HG02623 (cell line): Measurements from ENCODE around the gene RGMB.
"Not testable (repeated sequence)": the region's sequence is repeated elsewhere in the genome, so short reads cannot be mapped to it uniquely, and the experiment has no call there.

ENCODE experiments used
- ATAC-seq: cut with Tn5 transposase; IDR thresholded peaks from one replicate; pipeline ENCODE4 v1.9.1; 2021; ENCODE audit warnings: moderate library complexity; ENCODE audit not compliant: unreplicated experiment

Gene RGMB

DNA sequence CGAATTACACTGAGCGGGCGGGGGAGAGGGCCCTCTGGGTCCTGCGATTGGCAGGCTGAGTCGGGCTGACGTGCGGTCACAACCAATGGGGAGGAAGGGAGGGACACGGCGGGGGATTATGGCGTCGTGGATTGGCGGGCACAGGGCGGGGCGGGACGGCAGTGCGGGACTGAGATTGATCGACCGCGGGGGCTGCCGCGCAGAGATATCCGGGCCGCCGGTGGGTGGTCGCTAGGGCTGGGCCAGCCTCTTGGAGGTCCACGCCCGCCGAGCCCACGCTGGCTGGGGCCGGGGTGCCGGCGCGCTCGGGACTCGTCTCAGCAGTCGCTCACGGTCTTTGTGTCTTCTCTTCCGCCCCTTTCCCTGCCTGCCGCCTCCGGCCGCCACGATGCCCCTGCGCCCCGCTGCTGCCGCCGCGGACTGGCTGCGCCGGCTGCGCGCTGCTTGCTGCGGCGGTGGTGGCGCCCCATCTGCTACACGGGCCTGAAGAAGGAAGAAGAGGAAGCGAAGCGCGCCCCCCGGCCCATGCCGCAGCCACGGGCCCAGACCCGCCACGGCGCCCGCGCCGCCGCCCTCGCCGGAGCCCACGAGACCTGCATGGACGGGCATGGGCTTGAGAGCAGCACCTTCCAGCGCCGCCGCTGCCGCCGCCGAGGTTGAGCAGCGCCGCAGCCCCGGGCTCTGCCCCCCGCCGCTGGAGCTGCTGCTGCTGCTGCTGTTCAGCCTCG lies at the start of gene RGMB:
TSS of gene RGMB (plus strand) at position 200 of the 728 bp plus-strand sequence. CDS start at position 608, 408 bp downstream.
- peak; percentile 81 for ATAC-seq

DNA sequence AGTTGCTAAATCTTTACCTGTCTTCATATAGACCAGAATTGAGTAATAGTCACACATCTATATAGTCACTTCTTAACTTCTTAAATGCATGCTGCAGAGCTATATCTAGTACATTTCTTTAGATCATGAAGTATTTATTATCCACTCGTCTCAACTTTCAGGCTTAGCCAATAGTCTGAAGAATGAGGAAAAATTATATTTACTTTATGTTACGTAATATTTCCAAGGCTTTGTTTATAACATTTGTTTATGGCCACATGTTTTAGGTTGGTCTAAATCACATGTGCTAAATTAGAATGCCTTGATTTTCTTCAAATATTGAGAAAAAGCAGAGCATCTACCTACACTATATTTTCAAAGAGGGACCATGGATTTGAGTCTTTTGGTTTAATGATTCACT lies 47.2 kb upstream of the RGMB start:
- ATAC-seq = no peak

DNA sequence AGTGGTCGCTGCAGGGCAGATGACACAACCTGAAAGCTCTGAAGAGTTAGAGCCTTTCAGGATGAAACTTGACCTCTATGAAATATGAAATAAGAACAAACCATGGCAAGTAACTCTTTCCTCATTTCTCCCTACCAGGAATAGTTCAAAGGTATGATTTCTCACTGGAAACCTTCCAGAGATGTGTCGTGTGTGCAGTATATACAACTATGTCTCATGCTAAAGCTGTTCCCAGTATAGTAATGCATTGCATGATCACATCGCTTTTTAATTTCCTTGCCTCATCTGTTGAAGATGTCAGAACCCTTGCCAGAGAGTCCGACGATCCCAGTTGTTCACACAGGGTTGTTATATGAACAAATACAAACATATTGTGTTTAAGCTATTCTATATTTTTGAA lies 45.8 kb upstream of the RGMB start:
- no peak for ATAC-seq

- no peak for ATAC-seq
These were observed 38.8 kb upstream of the RGMB start for GRCh38 chr5:98734646-98735045.

DNA sequence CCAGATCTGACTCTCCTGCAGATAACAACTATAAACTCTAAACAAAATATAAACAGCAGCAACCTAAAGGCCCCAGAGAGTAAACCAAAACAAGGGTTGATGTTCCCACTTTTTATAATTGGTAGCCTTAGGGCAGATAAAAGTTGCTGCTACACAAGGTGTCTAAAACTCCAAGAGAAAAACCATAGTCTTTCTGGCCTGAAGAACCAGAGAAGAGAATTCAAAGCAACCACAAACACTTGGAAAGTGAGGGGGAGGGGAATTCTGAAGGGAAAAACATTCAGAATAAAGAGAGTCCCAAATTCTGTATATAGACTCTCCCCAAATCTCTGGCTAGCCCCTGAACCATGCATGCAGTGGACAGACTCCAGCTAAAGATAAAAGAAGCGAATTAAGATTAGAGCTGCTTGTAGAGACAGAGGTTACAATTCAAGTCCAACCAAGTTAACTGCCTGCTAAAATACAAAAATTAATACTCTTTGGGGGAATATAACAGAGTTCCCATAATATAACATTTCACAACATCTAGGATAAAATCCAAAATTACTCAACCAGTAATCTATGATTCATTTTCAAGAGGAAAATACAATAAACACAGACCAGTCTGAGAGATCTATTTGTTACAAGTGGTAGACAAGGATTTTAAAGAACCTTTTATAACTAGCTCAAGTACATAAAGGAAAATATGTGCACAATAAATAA lies 37.5 kb upstream of the RGMB start:
- ATAC-seq = no peak

DNA sequence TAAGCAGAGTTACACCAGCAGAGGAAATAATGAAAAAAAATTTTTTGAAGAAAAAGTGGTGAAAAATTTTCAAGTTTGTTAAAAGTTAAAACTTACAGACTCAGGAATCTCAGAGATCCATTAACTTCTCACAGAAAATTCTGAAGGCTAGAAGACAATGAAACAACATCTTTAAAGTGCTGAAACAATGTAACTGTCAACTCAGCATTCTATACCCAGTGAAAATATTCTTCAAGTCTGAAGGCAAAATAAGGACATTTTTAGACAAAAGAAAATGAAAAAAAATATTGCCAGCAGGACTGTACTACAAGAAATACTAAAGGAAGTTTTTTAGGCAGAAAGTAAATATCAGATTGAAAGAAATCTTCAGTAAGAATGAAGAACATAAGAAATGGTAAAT lies 36.7 kb upstream of the RGMB start:
- ATAC-seq = no peak

DNA sequence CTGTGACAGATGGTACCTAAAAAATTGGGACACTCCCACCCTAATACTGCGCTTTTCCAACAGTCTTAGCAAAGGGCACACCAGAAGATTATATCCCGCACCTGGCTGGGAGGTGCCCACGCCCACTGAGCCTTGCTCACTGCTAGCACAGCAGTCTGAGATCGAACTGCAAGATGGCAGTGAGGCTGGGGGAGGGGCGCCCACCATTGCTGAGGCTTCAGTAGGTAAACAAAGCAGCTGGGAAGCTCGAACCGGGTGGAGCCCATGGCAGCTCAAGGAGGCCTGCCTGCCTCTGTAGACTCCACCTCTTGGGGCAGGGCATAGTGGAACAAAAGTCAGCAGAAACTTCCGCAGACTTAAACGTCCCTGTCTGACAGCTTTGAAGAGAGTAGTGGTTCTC lies 36.0 kb upstream of the RGMB start:
- not testable (repeated sequence) for ATAC-seq

DNA sequence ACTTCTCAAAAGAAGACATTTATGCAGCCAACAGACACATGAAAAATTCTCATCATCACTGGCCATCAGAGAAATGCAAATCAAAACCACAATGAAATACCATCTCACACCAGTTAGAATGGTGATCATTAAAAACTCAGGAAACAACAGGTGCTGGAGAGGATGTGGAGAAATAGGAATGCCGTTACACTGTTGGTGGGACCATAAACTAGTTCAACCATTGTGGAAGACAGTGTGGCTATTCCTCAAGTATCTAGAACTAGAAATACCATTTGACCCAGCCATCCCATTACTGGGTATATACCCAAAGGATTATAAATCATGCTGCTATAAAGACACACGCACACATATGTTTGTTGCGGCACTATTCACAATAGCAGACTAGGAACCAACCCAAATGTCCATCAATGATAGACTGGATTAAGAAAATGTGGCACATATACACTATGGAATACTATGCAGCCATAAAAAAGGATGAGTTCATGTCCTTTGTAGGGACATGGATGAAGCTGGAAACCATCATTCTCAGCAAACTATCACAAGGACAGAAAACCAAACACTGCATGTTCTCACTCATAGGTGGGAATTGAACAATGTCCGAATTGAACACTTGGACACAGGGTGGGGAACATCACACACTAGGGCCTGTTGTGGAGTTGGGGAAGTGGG lies 34.8 kb upstream of the RGMB start:
- not testable (repeated sequence) for ATAC-seq

GRCh38 chr5:98741926-98742325 lies 31.5 kb upstream of the RGMB start:
- no peak for ATAC-seq

- no peak for ATAC-seq
These were observed 30.9 kb upstream of the RGMB start for GRCh38 chr5:98742396-98743073.

GRCh38 chr5:98748259-98748658 lies 25.2 kb upstream of the RGMB start:
- not testable (repeated sequence) for ATAC-seq

- no peak for ATAC-seq
These were observed 24.4 kb upstream of the RGMB start for GRCh38 chr5:98749046-98749445.

- peak; percentile 80 for ATAC-seq
These were observed 22.8 kb upstream of the RGMB start for GRCh38 chr5:98750693-98751092.

GRCh38 chr5:98752331-98752730 lies 21.1 kb upstream of the RGMB start:
- ATAC-seq = not testable (repeated sequence)

DNA sequence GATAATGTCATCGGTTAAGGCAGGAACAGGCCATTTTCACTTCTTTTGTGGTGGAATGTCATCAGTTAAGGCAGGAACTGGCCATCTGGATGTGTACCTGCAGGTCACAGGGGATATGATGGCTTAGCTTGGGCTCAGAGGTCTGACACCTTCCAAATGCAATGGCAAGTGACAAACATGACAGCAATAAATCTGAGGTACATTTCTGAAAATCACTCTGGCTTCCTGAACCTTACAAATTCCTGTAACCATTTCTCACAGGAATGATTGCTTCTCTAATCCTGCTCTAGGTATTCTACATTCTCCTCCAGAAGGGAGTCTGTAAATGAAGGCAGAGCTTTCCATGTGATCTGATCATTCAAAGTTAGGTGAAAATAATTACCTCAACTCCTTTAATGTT lies 20.7 kb upstream of the RGMB start:
- ATAC-seq = not testable (repeated sequence)

- ATAC-seq = no peak
These were observed 20.0 kb upstream of the RGMB start for GRCh38 chr5:98753507-98753906.

DNA sequence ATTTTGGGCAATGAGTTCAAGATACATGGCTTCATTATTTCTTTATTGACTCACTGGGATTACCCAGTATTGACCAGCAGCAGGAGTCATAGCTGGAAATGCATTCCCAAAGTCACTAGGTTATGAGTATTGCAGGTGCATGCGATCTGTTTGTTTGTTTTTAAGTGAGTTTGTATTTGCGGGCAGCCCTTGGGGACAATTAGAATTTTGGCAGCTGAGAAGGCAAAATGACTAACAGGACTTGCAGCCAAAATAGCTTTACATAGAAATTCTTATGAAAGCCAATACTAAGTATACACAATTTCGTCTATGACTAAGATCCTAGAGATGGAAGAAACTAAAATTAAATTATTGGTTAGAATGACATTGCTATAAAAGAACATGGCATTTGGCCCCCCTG lies 18.1 kb upstream of the RGMB start:
- ATAC-seq = no peak

GRCh38 chr5:98757978-98758377 lies 15.5 kb upstream of the RGMB start:
- ATAC-seq = no peak

DNA sequence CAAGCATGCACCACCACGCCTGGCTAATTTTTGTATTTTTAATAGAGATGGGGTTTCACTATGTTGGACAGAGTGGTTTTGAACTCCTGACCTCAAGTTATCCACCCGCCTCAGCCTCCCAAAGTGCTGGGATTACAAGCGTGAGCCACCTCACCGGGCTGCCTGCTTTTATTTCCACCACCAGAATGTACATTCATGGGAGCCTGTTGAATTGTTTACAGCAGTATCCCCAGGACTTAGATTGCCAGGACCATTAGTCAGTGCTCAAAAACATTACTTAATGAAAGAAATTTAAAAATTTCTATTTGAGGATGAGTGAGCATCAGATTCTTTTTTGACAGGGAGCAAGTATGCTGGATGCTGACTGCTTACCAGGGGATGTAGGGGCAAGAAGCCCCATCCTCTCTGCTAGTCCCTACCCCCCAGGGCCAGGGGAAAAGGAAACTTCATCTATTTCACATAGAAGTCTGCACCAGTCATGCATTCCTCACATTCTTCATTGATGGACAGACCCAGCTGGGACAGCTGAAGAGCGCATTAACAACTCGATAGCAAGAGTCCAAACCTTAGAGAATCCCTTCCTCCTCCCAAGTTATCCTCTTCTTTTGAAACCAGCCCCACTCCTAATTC lies 10.3 kb upstream of the RGMB start:
- ATAC-seq = no peak

GRCh38 chr5:98765815-98766214 lies 7.6 kb upstream of the RGMB start:
- no peak for ATAC-seq

- no peak for ATAC-seq
These were observed 5.9 kb upstream of the RGMB start for GRCh38 chr5:98767581-98767980.
